ENCODE data around the gene MRPL42. TPM values are rescaled to one million over a fixed set of nuclear protein-coding genes. Genes with fewer than 3 reads are reported as not detected.

The MRPL42 gene
- polyA plus RNA-seq, 1 of the 3 experiments (the other 2 are of a cell fraction): 39.5 TPM

- no peak for TF ChIP-seq REST (IDR thresholded peaks at IDR 0.05; ENCODE audit: low read depth, low read length)
- TF ChIP-seq TEAD4 (IDR thresholded peaks at IDR 0.05; ENCODE audit: borderline replicate concordance, insufficient read depth): no peak
- TF ChIP-seq SIN3A (IDR thresholded peaks at IDR 0.05; ENCODE audit: borderline replicate concordance, low read depth, low read length): no peak
- no peak for TF ChIP-seq PBX3 (IDR thresholded peaks at IDR 0.05)
Measured at GRCh38 chr12:93448796-93449195, 18.5 kb upstream of the MRPL42 start (continued).

GRCh38 chr12:93449277-93449676 lies 18.0 kb upstream of the MRPL42 start:
- H3K27ac ChIP-seq (ENCODE audit: low read depth in 2 of 2, low read length in 1 of 2): no peak overlapping the region
- no peak overlapping the region for H3K9ac ChIP-seq
- H3K36me3 ChIP-seq (replicated peaks in 1 of 2; ENCODE audit: control insufficient read depth in 1 of 2, insufficient read depth in 2 of 2, low read length in 1 of 2): no peaks in the 10 kb centered on the region
- CTCF ChIA-PET: no interaction called here
- no peak for DNase-seq
- H3K79me2 ChIP-seq (ENCODE audit: insufficient read depth): no peaks in the 10 kb centered on the region
- POLR2A ChIA-PET: no interaction called here
- H3K9me2 ChIP-seq: no peaks in the 10 kb centered on the region
- no peaks in the 10 kb centered on the region for H3K9me3 ChIP-seq
- 96% methylated on average over 1 of the region's 1 CpG for WGBS (ENCODE audit: low lambda C conversion rate)
- TF ChIP-seq NFIC (IDR thresholded peaks at IDR 0.05; ENCODE audit: borderline replicate concordance) (no peak), FOXM1 (IDR thresholded peaks at IDR 0.05; ENCODE audit: low read depth) (no peak), FOXJ3 (CRISPR knock-in tag; IDR thresholded peaks at IDR 0.05) (no peak), CHD2 (IDR thresholded peaks at IDR 0.05; ENCODE audit: low read length, partially characterized antibody) (no peak), CTCF (IDR thresholded peaks at IDR 0.05) (no peak), JUND (IDR thresholded peaks at IDR 0.05) (no peak), RFX5 (IDR thresholded peaks at IDR 0.05; ENCODE audit: low read length) (no peak), ELF1 (IDR thresholded peaks at IDR 0.05) (no peak)
- H3K4me2 ChIP-seq: no peak overlapping the region
- H3K27me3 ChIP-seq (ENCODE audit: insufficient read depth): no peaks in the 10 kb centered on the region
- H3K4me1 ChIP-seq (ENCODE audit: control insufficient read depth in 1 of 2, insufficient read depth in 2 of 2, low read depth in 1 of 2, low read length in 1 of 2): no peaks in the 10 kb centered on the region
- no peak overlapping the region for H3K4me3 ChIP-seq (ENCODE audit: low read depth in 2 of 2, low read length in 1 of 2)
- H3F3A ChIP-seq (replicated peaks; ENCODE audit: insufficient read depth): no peaks in the 10 kb centered on the region
- H4K20me1 ChIP-seq (ENCODE audit: insufficient read depth): no peaks in the 10 kb centered on the region
- no peak overlapping the region for H2AFZ ChIP-seq (ENCODE audit: low read depth)

Data from SK-N-SH (cell line).